ENCODE measurements around the gene PLXNA4. TPM values are rescaled to one million over a fixed set of nuclear protein-coding genes. Genes with fewer than 3 reads are reported as not detected.

PLXNA4 gene
- total and polyA plus RNA-seq, 2 donors (not counting 1 experiment from before 2014, with no cell fraction given): not detected

DNA sequence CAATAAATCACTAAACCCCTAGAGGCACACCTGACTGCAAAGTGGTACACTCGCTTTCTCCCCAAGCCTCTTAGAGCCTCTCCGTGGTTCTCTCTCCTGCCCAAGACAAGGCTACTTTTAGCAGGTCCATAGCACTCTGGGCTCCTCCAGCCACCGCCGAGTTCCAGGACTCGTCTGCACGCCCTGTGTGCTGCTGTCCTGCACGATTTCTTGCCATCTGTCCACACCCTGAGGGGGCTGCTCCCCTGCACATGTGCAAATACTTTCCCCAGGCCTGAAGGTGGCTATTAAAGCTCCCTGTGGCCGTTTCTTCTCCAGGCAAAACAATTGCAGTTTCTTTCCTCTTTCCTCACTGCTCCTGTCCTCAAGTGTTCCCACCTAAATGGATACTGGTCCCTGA, 414.3 kb downstream of the PLXNA4 start:
- no peak for TF ChIP-seq EZH2 (IDR thresholded peaks at IDR 0.05; ENCODE audit: borderline replicate concordance, insufficient read depth, low read depth, low read length, poor library complexity, severe bottlenecking)
- TF ChIP-seq, protein P1, sequence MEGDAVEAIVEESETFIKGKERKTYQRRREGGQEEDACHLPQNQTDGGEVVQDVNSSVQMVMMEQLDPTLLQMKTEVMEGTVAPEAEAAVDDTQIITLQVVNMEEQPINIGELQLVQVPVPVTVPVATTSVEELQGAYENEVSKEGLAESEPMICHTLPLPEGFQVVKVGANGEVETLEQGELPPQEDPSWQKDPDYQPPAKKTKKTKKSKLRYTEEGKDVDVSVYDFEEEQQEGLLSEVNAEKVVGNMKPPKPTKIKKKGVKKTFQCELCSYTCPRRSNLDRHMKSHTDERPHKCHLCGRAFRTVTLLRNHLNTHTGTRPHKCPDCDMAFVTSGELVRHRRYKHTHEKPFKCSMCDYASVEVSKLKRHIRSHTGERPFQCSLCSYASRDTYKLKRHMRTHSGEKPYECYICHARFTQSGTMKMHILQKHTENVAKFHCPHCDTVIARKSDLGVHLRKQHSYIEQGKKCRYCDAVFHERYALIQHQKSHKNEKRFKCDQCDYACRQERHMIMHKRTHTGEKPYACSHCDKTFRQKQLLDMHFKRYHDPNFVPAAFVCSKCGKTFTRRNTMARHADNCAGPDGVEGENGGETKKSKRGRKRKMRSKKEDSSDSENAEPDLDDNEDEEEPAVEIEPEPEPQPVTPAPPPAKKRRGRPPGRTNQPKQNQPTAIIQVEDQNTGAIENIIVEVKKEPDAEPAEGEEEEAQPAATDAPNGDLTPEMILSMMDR (IDR thresholded peaks at IDR 0.05): no peak
- Histone ChIP-seq H3K4me2 (replicated peaks; ENCODE audit: low read depth, low read length, poor library complexity, severe bottlenecking) (no peak overlapping the region), H3K9me3 (ENCODE audit: control extremely low read depth in 1 of 3, control insufficient read depth in 2 of 3, insufficient read depth in 1 of 3, low read length in 2 of 3) (peaks cover 0 to 13% (median 0%) of the 10 kb centered on the region in 3 donors), H3K4me1 (ENCODE audit: control insufficient read depth in 2 of 2, insufficient read depth in 2 of 2, low read length in 2 of 2) (no peaks in the 10 kb centered on the region), H2AFZ (ENCODE audit: insufficient read depth, low read depth, low read length, poor library complexity, severe bottlenecking) (no peak overlapping the region), H3K79me2 (ENCODE audit: control insufficient read depth, insufficient read depth, low read length) (no peaks in the 10 kb centered on the region), H3K4me3 (ENCODE audit: control extremely low read depth in 1 of 5, extremely low read depth in 1 of 5, insufficient read depth in 1 of 5, low read depth in 2 of 5, low read length in 4 of 5) (no peak overlapping the region), H3K9ac (ENCODE audit: low read length) (no peak overlapping the region), H4K20me1 (ENCODE audit: control insufficient read depth, insufficient read depth, low read length, poor library complexity, severe bottlenecking) (no peaks in the 10 kb centered on the region), H3K27me3 (replicated peaks in 1 of 4; ENCODE audit: control extremely low read depth in 1 of 4, control insufficient read depth in 3 of 4, insufficient read depth in 4 of 4, low read length in 3 of 4) (no peaks in the 10 kb centered on the region), H3K27ac (ENCODE audit: low read length in 2 of 2) (no peak overlapping the region), H3K36me3 (replicated peaks in 1 of 2; ENCODE audit: control extremely low read depth in 1 of 2, control insufficient read depth in 1 of 2, extremely low read depth in 1 of 2, insufficient read depth in 2 of 2, low read length in 1 of 2) (no peaks in the 10 kb centered on the region)
- intact Hi-C loops (cut with micrococcal nuclease): no loop called here
- Mint-ChIP-seq H3K9me3 (ENCODE audit: insufficient read depth) (no peaks in the 10 kb centered on the region), H3K4me3 (no peak overlapping the region), H3K27me3 (no peaks in the 10 kb centered on the region), H3K27ac (no peak overlapping the region), H3K4me1 (no peaks in the 10 kb centered on the region)
- ChIA-PET CTCF (no interaction called here), POLR2A (no interaction called here)
- ATAC-seq (ENCODE audit: low read depth): no peak
- WGBS (ENCODE audit: insufficient coverage): 72% methylated on average over 8 of the region's 8 CpGs
- DNase-seq: no peak

- no peak overlapping the region for H3K9ac ChIP-seq (ENCODE audit: low read length)
- peaks cover 0 to 14% (median 0%) of the 10 kb centered on the region in 3 donors for H3K9me3 ChIP-seq (ENCODE audit: control extremely low read depth in 1 of 3, control insufficient read depth in 2 of 3, insufficient read depth in 1 of 3, low read length in 2 of 3)
- no peaks in the 10 kb centered on the region for H3K27me3 ChIP-seq (replicated peaks in 1 of 4; ENCODE audit: control extremely low read depth in 1 of 4, control insufficient read depth in 3 of 4, insufficient read depth in 4 of 4, low read length in 3 of 4)
- TF ChIP-seq, protein P1 (IDR thresholded peaks at IDR 0.05): no peak
- TF ChIP-seq EZH2 (IDR thresholded peaks at IDR 0.05; ENCODE audit: borderline replicate concordance, insufficient read depth, low read depth, low read length, poor library complexity, severe bottlenecking): no peak
- H3K79me2 ChIP-seq (ENCODE audit: control insufficient read depth, insufficient read depth, low read length): no peaks in the 10 kb centered on the region
- no peaks in the 10 kb centered on the region for H3K27me3 Mint-ChIP-seq
- no peaks in the 10 kb centered on the region for H4K20me1 ChIP-seq (ENCODE audit: control insufficient read depth, insufficient read depth, low read length, poor library complexity, severe bottlenecking)
- H2AFZ ChIP-seq (ENCODE audit: insufficient read depth, low read depth, low read length, poor library complexity, severe bottlenecking): no peak overlapping the region
- intact Hi-C loops (cut with micrococcal nuclease): no loop called here
- H3K27ac Mint-ChIP-seq: no peak overlapping the region
- POLR2A ChIA-PET: no interaction called here
- H3K4me2 ChIP-seq (replicated peaks; ENCODE audit: low read depth, low read length, poor library complexity, severe bottlenecking): no peak overlapping the region
- DNase-seq (no peak), ATAC-seq (ENCODE audit: low read depth) (no peak)
- 89% methylated on average over 8 of the region's 12 CpGs for WGBS (ENCODE audit: insufficient coverage)
- no peak overlapping the region for H3K27ac ChIP-seq (ENCODE audit: low read length in 2 of 2)
- CTCF ChIA-PET: no interaction called here
- H3K4me3 ChIP-seq (ENCODE audit: control extremely low read depth in 1 of 5, extremely low read depth in 1 of 5, insufficient read depth in 1 of 5, low read depth in 2 of 5, low read length in 4 of 5): no peak overlapping the region
- H3K36me3 ChIP-seq (replicated peaks in 1 of 2; ENCODE audit: control extremely low read depth in 1 of 2, control insufficient read depth in 1 of 2, extremely low read depth in 1 of 2, insufficient read depth in 2 of 2, low read length in 1 of 2): no peaks in the 10 kb centered on the region
- no peaks in the 10 kb centered on the region for H3K9me3 Mint-ChIP-seq (ENCODE audit: insufficient read depth)
- H3K4me1 ChIP-seq (ENCODE audit: control insufficient read depth in 2 of 2, insufficient read depth in 2 of 2, low read length in 2 of 2): no peaks in the 10 kb centered on the region
- no peaks in the 10 kb centered on the region for H3K4me1 Mint-ChIP-seq
- no peak overlapping the region for H3K4me3 Mint-ChIP-seq
Observed at GRCh38 chr7:132161533-132161915, 414.7 kb downstream of the PLXNA4 start.

All from B cell (primary cell).